Measurements from ENCODE around the gene TAF5.

The TAF5 gene

DNA sequence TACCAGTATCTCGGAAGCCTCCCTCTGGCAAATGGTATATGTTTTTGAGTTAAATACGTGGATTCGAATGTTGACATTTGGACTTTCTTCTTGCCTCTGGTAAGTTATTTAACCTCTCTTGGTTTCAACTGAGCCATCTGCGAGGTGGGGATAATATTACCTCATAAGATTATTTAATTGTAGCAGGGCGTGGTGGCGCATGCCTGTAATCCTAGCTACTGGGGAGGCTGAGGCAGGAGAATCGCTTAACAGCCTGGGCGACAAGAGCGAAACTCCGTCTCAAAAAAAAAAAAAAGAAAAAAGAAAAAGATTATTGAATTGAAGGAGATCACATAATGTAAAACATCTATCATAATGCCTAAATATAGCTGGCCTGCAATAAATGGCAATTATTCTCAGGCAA is 396 bp upstream of the TAF5 start:
- Histone ChIP-seq H2AFZ (ENCODE audit: low read depth, low read length) (no peak overlapping the region), H2BK15ac (ENCODE audit: low read depth, poor library complexity, severe bottlenecking) (no peak overlapping the region), H3K36me3 (ENCODE audit: control insufficient read depth in 1 of 2, insufficient read depth in 2 of 2, low read depth in 1 of 2, low read length in 2 of 2) (no peaks in the 10 kb centered on the region)

DNA sequence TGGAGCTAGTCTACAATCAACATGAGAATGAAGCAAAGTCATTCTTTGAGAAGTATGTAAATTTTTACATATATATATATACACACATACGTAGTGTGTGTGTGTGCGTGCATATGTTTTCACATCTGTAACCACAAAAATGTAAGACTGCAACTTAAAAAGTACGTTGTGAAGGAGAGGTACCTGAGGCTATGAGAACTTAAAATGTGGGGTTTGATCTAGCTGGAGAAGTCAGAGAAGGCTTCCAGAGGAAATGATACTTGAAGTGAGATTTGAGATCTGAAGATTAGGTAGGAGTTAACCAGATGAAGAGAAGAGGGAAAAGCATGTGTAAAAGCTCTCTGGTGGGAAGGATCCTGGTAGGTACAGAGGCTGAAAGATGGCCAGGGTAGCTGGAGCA is 5.8 kb downstream of the TAF5 start:
- no peak for DNase-seq
- peaks cover 4 to 42% of the 10 kb centered on the region in 2 experiments for H3K36me3 ChIP-seq (ENCODE audit: control insufficient read depth in 1 of 2, insufficient read depth in 2 of 2, low read depth in 1 of 2, low read length in 2 of 2)
- H3K4me2 ChIP-seq (ENCODE audit: low read length, poor library complexity, severe bottlenecking): no peak overlapping the region
- no peak overlapping the region for H2AK5ac ChIP-seq (ENCODE audit: low read length, severe bottlenecking)
- no peak overlapping the region for H3K4ac ChIP-seq (ENCODE audit: low read depth in 1 of 2, low read length in 2 of 2)
- H2BK120ac ChIP-seq (ENCODE audit: low read depth, low read length): no peak overlapping the region
- no peak overlapping the region for H2BK15ac ChIP-seq (ENCODE audit: low read depth, poor library complexity, severe bottlenecking)
- H3K9me3 ChIP-seq (ENCODE audit: control insufficient read depth, low read length): no peaks in the 10 kb centered on the region
- H3K27me3 ChIP-seq (ENCODE audit: control insufficient read depth in 1 of 2, insufficient read depth in 1 of 2, low read length in 2 of 2): no peaks in the 10 kb centered on the region
- no peak overlapping the region for H3K9ac ChIP-seq (ENCODE audit: low read length)
- H4K91ac ChIP-seq (ENCODE audit: low read length): no peak overlapping the region
- H3K23ac ChIP-seq (ENCODE audit: low read length in 2 of 2): no peak overlapping the region
- H3K4me1 ChIP-seq (ENCODE audit: control insufficient read depth, insufficient read depth, low read depth, low read length): peaks cover 3% of the 10 kb centered on the region
- H2BK5ac ChIP-seq (ENCODE audit: low read depth, low read length, poor library complexity, severe bottlenecking): no peak overlapping the region
- no peak overlapping the region for H3K4me3 ChIP-seq (ENCODE audit: insufficient read depth in 1 of 2, low read depth in 1 of 2, low read length in 2 of 2)
- H3K79me1 ChIP-seq (replicated peaks; ENCODE audit: low read length, poor library complexity, severe bottlenecking): peaks cover 13% of the 10 kb centered on the region
- H3K18ac ChIP-seq (ENCODE audit: low read depth in 1 of 2, low read length in 2 of 2): no peak overlapping the region
- WGBS: 96% methylated on average over 2 of the region's 3 CpGs
- no peak overlapping the region for H3K14ac ChIP-seq (ENCODE audit: low read length in 2 of 2)
- no peak overlapping the region for H3K27ac ChIP-seq (ENCODE audit: low read length, poor library complexity, severe bottlenecking)
- no peak overlapping the region for H2BK12ac ChIP-seq (ENCODE audit: low read length in 2 of 2)
- no peak overlapping the region for H2AFZ ChIP-seq (ENCODE audit: low read depth, low read length)
- H4K8ac ChIP-seq (ENCODE audit: low read length): no peak overlapping the region

More for the DNA sequence above, 396 bp upstream of the TAF5 start:
- peak overlapping the region in 1 of 2 experiments; percentile 81 for H3K4me3 ChIP-seq (ENCODE audit: insufficient read depth in 1 of 2, low read depth in 1 of 2, low read length in 2 of 2)
- no peaks in the 10 kb centered on the region for H3K9me3 ChIP-seq (ENCODE audit: control insufficient read depth, low read length)
- no peaks in the 10 kb centered on the region for H3K27me3 ChIP-seq (ENCODE audit: control insufficient read depth in 1 of 2, insufficient read depth in 1 of 2, low read length in 2 of 2)
- peak overlapping the region; percentile 37 for H3K27ac ChIP-seq (ENCODE audit: low read length, poor library complexity, severe bottlenecking)
- H3K4ac ChIP-seq (ENCODE audit: low read depth in 1 of 2, low read length in 2 of 2): no peak overlapping the region
- H3K9ac ChIP-seq (ENCODE audit: low read length): peak overlapping the region; percentile 82
- no peak overlapping the region for H2BK120ac ChIP-seq (ENCODE audit: low read depth, low read length)
- no peak overlapping the region for H3K23ac ChIP-seq (ENCODE audit: low read length in 2 of 2)
- no peak overlapping the region for H2BK12ac ChIP-seq (ENCODE audit: low read length in 2 of 2)
- DNase-seq: no peak
- H2BK5ac ChIP-seq (ENCODE audit: low read depth, low read length, poor library complexity, severe bottlenecking): no peak overlapping the region
- H2AK5ac ChIP-seq (ENCODE audit: low read length, severe bottlenecking): no peak overlapping the region
- H3K4me2 ChIP-seq (ENCODE audit: low read length, poor library complexity, severe bottlenecking): peak overlapping the region; percentile 94
- H3K18ac ChIP-seq (ENCODE audit: low read depth in 1 of 2, low read length in 2 of 2): peak overlapping the region in 1 of 2 experiments; percentile 12
- WGBS: 75% methylated on average over 8 of the region's 10 CpGs
- H3K4me1 ChIP-seq (ENCODE audit: control insufficient read depth, insufficient read depth, low read depth, low read length): peaks cover 3% of the 10 kb centered on the region
- H4K91ac ChIP-seq (ENCODE audit: low read length): no peak overlapping the region
- H3K79me1 ChIP-seq (replicated peaks; ENCODE audit: low read length, poor library complexity, severe bottlenecking): peaks cover 8% of the 10 kb centered on the region
- peak overlapping the region; percentile 54 for H4K8ac ChIP-seq (ENCODE audit: low read length)
- no peak overlapping the region for H3K14ac ChIP-seq (ENCODE audit: low read length in 2 of 2)

DNA sequence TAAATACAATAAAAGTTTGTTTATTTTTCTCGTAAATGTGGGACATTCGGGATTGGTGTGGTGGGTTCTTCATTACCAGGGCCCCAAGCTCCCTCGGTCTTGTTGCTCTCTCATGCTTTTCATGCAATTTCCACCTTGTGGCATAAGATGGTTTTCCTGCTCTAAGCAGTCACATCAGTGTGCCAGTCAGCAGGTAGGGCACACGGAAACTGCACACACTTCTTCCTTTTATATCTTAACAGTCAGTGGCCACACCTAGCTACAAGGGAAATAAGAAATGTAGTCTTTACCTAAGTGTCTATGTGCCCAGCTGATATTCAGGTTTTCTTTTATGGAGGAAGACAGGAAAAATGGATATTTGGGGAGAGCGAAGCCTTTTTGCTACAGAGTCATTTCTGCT is 6.5 kb downstream of the TAF5 start:
- Histone ChIP-seq H3K23ac (ENCODE audit: low read length in 2 of 2) (no peak overlapping the region), H3K18ac (ENCODE audit: low read depth in 1 of 2, low read length in 2 of 2) (no peak overlapping the region), H3K4me1 (ENCODE audit: control insufficient read depth, insufficient read depth, low read depth, low read length) (no peaks in the 10 kb centered on the region), H3K9me3 (ENCODE audit: control insufficient read depth, low read length) (no peaks in the 10 kb centered on the region), H3K36me3 (ENCODE audit: control insufficient read depth in 1 of 2, insufficient read depth in 2 of 2, low read depth in 1 of 2, low read length in 2 of 2) (peaks cover 4 to 42% of the 10 kb centered on the region in 2 experiments), H3K9ac (ENCODE audit: low read length) (no peak overlapping the region), H3K27me3 (ENCODE audit: control insufficient read depth in 1 of 2, insufficient read depth in 1 of 2, low read length in 2 of 2) (no peaks in the 10 kb centered on the region), H3K4ac (ENCODE audit: low read depth in 1 of 2, low read length in 2 of 2) (no peak overlapping the region), H2BK5ac (ENCODE audit: low read depth, low read length, poor library complexity, severe bottlenecking) (no peak overlapping the region), H3K27ac (ENCODE audit: low read length, poor library complexity, severe bottlenecking) (no peak overlapping the region), H3K79me1 (replicated peaks; ENCODE audit: low read length, poor library complexity, severe bottlenecking) (peaks cover 13% of the 10 kb centered on the region), H2BK12ac (ENCODE audit: low read length in 2 of 2) (no peak overlapping the region), H4K8ac (ENCODE audit: low read length) (no peak overlapping the region), H3K14ac (ENCODE audit: low read length in 2 of 2) (no peak overlapping the region), H2AFZ (ENCODE audit: low read depth, low read length) (no peak overlapping the region), H2BK120ac (ENCODE audit: low read depth, low read length) (no peak overlapping the region), H2BK15ac (ENCODE audit: low read depth, poor library complexity, severe bottlenecking) (no peak overlapping the region), H2AK5ac (ENCODE audit: low read length, severe bottlenecking) (no peak overlapping the region), H3K4me2 (ENCODE audit: low read length, poor library complexity, severe bottlenecking) (no peak overlapping the region), H3K4me3 (ENCODE audit: insufficient read depth in 1 of 2, low read depth in 1 of 2, low read length in 2 of 2) (no peak overlapping the region), H4K91ac (ENCODE audit: low read length) (no peak overlapping the region)
- 90% methylated on average over 4 of the region's 5 CpGs for WGBS
- no peak for DNase-seq

DNA sequence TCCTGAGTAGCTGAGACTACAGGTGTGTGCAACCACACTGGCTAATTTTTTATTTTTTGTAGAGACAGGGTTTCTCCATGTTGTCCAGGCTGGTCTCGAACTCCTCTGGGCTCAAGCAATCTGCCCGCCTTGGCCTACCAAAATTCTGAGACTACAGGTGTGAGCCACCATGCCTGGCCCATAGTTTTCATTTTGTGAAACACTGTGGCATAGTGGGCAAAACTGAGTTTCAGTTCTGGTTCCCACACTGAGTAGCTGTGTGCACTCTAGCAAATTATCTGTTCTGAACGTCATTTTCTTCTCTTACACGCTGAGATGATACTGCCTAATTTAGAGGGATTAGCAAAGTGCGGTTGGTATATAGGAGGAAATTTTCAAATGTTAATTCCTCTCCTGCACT is 15.0 kb downstream of the TAF5 start:
- H3K4me2 ChIP-seq (ENCODE audit: low read length, poor library complexity, severe bottlenecking): no peak overlapping the region
- H4K91ac ChIP-seq (ENCODE audit: low read length): no peak overlapping the region
- WGBS: 97% methylated on average over 3 of the region's 5 CpGs
- H3K23ac ChIP-seq (ENCODE audit: low read length in 2 of 2): no peak overlapping the region
- peaks cover 0 to 60% of the 10 kb centered on the region in 2 experiments for H3K36me3 ChIP-seq (ENCODE audit: control insufficient read depth in 1 of 2, insufficient read depth in 2 of 2, low read depth in 1 of 2, low read length in 2 of 2)
- no peak overlapping the region for H3K9ac ChIP-seq (ENCODE audit: low read length)
- no peak overlapping the region for H2AFZ ChIP-seq (ENCODE audit: low read depth, low read length)
- no peak overlapping the region for H2AK5ac ChIP-seq (ENCODE audit: low read length, severe bottlenecking)
- H4K8ac ChIP-seq (ENCODE audit: low read length): no peak overlapping the region
- H3K27ac ChIP-seq (ENCODE audit: low read length, poor library complexity, severe bottlenecking): no peak overlapping the region
- no peaks in the 10 kb centered on the region for H3K4me1 ChIP-seq (ENCODE audit: control insufficient read depth, insufficient read depth, low read depth, low read length)
- no peak overlapping the region for H3K18ac ChIP-seq (ENCODE audit: low read depth in 1 of 2, low read length in 2 of 2)
- H3K79me1 ChIP-seq (replicated peaks; ENCODE audit: low read length, poor library complexity, severe bottlenecking): no peaks in the 10 kb centered on the region
- H3K4ac ChIP-seq (ENCODE audit: low read depth in 1 of 2, low read length in 2 of 2): no peak overlapping the region
- no peaks in the 10 kb centered on the region for H3K9me3 ChIP-seq (ENCODE audit: control insufficient read depth, low read length)
- no peak overlapping the region for H2BK12ac ChIP-seq (ENCODE audit: low read length in 2 of 2)
- no peak overlapping the region for H3K14ac ChIP-seq (ENCODE audit: low read length in 2 of 2)
- no peak overlapping the region for H2BK120ac ChIP-seq (ENCODE audit: low read depth, low read length)
- H3K4me3 ChIP-seq (ENCODE audit: insufficient read depth in 1 of 2, low read depth in 1 of 2, low read length in 2 of 2): no peak overlapping the region
- no peaks in the 10 kb centered on the region for H3K27me3 ChIP-seq (ENCODE audit: control insufficient read depth in 1 of 2, insufficient read depth in 1 of 2, low read length in 2 of 2)
- H2BK5ac ChIP-seq (ENCODE audit: low read depth, low read length, poor library complexity, severe bottlenecking): no peak overlapping the region
- no peak for DNase-seq
- no peak overlapping the region for H2BK15ac ChIP-seq (ENCODE audit: low read depth, poor library complexity, severe bottlenecking)
